ENCODE data around the gene PLXNB3. TPM values are rescaled to one million over a fixed set of nuclear protein-coding genes. Genes with fewer than 3 reads are reported as not detected.

The PLXNB3 gene
- polyA plus RNA-seq, 3 donors, result 1.1 to 1.8 (median 1.8) TPM

DNA sequence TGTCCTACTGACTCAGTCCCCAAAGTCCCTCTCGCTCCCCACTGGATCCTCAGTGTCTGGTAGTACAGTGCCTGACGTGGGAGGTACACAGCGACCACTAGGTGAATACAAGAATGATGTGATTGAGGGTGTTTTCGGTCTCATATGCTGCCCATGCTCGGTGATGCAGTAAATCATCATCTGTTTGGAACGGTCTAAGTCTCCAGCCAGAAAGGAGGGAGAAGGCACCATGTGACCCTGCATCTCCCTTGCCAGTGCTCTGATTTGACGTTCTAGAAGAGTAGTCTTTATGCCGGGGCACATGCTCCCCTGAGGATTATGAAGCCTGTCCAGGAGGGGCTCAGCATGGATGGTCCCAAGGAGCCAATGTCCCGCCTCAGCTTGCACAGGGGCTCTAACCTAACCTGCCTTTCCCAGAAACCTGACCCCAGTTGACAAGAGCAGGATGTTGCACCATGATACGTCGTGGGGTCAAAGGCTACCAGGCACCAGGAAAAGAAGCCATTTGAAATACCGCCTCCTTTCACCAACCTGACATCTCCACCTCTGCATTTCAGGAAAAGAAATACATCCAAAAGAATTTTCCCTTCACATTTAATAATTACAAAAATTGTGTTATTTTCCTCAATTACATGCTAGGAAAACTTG lies 13.8 kb upstream of the PLXNB3 start:
- no peak for DNase-seq

DNA sequence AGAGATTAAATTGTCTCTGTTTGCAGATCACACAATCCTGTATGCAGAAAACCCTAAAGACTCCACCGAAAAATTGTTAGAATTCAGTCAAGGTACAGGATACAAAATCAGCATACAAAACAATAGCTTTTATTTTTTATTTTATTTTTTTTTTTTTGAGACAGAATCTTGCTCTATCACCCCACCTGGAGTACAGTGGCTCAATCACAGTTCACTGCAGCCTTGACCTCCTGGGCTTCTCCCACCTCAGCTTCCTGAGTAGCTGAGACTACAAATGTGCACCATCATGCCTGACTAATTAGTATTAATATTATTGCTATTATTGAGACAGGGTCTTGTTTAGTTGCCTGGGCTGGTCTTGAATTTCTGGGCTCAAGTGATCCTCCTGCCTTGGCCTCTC lies 8.9 kb upstream of the PLXNB3 start:
- DNase-seq, result no peak

DNA sequence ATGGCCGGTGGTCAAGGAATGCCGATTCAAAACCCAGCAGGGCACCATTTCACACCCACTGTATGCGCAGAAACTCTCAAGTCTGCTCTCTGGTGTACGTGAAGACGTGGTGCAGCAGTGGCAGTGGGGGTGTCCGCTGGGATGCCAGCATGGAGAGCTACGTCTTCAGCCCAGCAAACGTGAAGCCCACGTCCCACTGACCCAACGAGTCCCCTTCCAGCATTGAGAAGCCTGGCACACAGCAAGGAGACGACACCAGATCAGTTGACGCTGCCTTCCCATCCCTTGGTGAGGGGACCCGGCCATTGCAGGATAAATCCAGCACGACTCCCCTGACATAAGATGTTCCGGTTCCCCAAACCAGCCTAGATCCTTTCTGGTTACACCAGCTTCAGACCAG lies 2.2 kb upstream of the PLXNB3 start:
- no peak for DNase-seq

DNA sequence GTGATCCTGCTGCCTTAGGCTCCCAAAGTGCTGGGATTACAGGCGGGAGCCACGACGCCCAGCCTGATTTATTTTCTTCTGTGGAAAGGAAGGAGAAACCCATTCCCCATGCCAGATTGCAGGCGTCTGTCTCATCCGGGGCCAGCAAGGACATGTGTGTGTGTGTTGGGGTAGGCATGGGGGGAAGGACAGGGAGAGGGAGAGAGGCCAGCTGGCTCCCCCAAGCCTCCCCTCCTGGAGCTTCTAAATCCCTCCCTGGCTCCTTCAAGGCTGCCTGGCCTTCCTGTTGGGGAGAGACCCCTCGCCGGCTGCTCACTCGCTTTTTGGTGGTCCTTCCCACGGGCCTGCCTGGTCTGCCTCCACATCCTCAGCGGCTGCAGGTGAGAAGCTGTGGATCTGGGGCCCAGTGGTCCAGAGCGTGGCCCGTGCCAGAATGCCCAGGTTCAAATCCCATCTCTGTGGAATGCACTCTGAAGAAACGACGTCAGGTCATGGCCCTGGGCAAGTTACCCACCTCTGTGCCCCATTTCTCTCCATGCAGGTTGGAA lies 1.3 kb upstream of the PLXNB3 start:
- DNase-seq, result no peak

DNA sequence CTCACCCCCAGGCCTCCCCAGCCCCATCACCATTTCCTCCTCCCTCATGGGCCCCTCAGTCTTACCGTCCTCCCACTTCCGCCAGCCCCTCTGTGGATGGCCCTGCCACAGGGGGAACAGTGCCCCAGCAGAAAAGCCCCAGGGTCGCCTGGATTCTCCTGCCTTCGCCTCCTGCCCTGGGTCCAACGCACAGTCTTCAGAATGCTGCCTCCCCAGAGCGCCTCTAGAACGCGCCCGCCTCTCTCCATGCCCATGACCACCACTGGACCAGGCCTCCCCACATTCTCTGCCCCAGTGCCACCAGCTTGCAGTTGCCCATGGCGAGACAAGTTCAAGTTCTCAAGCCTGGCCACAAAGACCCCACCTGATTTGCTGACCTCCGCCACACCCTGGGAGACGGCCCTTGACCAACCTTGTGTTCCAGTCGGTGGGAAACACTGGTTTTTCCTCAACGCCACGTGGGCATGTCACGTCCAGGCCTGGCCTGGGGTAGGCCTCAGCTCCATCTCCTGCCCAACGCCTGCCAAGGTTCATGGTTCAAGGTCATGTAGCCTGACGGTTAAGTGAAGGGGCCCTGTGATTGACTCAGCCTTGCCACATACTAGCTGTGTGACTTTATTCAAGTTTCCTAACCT lies 634 bp upstream of the PLXNB3 start:
- DNase-seq, result no peak

DNA sequence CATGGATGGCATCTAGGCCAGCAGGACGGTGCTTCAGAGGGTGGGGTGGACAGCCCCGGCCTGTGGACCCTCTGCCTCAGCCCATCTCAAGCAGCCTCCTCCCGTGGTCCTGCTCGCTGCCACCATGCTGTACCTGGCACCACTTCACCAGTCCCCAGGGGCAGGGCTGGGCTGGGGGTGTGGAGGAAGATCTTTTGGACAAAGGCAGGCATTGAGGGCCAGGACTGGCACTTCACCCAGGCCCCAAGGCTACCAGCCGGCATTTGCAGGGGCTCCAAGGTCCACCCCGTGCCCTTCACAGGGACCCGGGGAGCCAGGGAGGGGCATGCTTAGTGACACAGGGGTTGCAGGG lies 713 bp downstream of the PLXNB3 start:
- no peak for DNase-seq

DNA sequence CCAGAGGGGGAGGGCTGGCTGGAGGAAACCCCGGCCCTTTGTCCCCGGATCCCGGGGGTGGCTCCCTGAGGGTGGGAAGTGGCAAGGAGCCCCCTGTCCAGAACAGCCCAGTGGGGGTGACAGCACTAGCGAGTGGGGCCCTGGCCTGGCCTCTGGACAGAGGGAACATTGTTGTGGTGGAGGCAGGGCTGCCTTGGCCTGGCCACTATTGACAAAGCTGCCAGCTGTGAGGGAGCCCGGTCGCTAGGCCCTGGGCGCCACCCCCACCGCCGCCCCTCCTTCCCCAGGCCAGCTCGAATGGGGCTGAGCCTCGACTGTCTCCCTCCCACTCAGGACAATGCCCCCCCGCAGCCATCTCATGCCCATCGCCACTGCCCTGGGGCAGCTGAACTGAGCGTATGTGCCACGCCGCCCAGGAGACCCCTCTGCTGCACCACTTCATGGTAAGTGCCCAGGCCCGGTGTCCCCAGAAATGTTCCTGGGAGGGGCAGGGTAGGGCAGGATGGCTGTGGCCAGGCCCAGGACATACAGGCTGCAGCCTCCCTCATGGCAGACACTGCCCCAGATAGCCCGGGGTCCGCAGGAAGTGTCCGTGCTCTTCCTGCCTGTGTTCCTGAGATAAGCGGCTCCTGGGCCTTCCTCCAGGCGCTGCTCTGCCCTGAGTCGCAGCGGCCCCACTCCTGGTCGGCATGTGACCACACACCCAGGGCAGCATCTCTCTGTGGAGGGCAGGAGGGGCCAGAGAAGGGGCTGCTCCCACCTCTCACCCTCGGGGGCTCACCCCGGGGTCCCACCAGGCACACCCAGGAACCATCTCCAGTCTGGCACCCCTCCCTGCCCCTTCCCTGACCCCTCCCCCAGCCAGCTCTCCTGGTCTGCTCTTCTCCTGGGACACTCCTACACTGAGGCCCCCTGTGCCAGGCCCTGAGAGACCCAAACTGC lies 1.4 kb downstream of the PLXNB3 start:
- DNase-seq, result no peak

DNA sequence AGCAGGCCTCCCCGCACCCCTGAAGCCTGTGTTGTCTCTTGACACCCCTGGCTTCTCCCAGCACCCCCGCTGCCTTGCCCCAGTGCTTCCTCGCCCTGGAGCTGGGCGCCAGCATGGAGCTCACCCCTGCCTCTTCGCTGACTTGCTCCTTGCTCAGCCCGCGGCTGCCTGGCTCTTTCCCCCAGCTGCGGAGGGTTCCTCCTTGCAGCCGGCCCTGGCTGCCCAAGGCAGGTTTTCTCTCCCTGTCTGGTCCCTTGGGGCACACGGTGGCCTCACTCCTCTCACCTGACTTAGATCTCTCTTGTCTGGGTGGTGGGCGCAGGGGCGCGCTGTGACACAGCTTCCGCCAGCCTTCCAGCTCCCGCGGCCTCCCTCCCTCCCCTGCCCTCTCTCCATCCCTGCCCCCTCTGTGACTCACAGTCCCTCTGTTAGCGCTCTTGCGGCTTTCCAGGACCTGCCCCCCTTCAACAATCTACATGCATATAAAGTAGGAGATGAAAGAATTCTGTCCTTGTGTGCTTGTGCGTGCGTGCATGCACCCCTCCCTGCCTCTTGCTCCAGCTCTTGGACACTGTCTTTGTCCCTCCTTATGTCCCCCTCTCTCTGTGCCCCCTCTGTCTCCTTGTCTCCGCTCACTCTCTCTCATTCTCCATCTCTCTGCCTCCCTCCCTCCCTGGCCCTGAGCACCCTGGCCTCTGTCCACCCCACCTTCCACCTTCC lies 2.2 kb downstream of the PLXNB3 start:
- DNase-seq, result no peak

DNA sequence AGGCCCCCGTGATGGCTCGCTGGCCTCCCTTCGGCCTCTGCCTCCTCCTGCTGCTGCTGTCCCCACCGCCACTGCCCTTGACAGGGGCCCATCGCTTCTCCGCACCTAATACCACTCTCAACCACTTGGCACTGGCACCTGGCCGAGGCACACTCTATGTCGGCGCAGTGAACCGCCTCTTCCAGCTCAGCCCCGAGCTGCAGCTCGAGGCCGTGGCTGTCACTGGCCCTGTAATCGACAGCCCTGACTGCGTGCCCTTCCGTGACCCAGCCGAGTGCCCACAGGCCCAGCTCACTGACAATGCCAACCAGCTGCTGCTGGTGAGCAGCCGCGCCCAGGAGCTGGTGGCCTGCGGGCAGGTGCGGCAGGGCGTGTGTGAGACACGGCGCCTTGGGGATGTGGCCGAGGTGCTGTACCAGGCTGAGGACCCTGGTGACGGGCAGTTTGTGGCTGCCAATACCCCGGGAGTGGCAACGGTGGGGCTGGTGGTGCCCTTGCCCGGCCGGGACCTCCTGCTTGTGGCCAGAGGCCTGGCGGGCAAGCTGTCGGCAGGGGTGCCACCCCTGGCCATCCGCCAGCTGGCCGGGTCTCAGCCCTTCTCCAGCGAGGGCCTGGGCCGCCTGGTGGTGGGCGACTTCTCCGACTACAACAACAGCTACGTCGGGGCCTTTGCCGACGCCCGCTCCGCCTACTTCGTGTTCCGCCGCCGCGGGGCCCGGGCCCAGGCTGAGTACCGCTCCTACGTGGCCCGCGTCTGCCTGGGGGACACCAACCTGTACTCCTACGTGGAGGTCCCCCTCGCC lies 3.0 kb downstream of the PLXNB3 start:
- DNase-seq, result no peak

DNA sequence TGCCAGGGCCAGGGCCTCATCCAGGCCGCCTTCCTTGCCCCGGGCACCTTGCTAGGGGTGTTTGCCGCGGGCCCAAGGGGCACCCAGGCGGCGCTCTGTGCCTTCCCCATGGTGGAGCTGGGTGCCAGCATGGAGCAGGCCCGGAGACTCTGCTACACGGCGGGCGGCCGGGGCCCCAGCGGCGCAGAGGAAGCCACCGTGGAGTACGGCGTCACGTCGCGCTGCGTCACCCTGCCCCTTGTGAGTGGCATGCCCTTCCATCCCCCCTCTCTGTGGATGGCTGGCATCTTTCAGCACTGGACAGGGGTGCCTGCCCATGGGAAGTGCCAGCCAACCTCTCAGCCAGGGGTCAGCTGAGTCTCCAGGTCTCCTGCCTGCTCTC lies 3.6 kb downstream of the PLXNB3 start:
- DNase-seq, result no peak

DNA sequence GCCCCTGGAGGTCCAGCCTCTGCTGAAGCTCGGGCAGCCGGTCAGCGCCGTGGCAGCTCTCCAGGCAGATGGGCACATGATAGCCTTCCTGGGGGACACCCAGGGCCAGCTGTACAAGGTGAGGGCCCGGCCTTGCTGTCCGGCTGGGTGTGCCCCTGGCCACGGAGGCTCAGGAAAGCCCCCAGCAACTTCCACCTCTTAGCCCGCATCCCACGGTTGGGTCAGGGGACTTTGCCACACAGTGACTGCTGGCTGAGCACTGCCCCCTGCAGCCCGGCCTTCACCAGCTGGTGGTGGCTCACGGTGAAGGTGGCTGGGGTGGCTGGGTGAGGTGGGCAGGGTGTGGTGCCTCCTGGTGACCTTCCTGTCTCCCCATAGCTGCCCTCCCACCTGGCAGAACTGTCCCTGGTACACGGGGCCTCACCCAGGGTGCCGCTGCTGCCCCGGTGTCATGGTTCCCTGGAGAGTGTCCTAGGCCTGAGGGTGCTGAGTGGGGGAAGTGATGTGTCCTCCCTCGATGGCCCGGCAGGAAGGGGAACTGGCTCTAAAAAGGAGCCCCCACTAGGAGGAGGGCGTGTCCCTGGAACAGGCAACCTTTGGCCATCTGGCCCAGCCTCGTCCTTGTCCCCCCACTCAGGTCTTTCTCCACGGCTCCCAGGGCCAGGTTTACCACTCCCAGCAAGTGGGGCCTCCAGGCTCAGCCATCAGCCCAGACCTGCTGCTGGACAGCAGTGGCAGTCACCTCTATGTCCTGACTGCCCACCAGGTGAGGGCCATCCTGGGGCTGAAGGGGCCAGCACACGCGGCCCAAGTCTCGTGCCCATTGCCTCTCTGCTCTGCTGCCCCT lies 4.5 kb downstream of the PLXNB3 start:
- DNase-seq, result no peak

DNA sequence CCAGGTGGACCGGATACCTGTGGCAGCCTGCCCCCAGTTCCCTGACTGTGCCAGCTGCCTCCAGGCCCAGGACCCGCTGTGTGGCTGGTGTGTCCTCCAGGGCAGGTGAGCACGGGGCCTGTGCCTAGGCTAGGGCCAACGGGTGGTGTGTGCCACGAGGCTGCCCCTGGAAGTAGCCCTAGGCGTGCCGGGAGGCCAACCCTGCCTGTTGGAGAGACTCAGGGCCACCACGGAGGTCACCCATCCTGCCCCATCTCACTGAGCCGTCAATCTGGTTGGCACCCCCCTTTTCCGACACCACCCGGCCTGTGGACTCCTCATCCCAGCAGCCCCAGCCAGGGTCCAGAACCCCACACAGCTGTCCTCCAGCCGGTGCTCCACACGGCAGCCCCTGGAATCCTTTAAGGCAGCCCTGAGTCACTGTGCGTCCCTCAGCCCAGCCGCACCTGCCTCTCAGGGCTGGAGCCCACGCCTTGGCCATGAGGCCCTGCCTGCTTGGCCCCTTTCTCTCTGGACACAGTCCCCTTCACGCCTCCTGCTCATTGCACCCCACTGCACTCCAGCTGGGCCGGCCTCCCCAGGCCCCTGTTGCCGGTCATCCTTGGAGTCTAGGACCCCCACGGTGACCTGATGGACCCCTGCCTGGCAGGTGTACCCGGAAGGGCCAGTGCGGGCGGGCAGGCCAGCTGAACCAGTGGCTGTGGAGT lies 5.3 kb downstream of the PLXNB3 start:
- no peak for DNase-seq

DNA sequence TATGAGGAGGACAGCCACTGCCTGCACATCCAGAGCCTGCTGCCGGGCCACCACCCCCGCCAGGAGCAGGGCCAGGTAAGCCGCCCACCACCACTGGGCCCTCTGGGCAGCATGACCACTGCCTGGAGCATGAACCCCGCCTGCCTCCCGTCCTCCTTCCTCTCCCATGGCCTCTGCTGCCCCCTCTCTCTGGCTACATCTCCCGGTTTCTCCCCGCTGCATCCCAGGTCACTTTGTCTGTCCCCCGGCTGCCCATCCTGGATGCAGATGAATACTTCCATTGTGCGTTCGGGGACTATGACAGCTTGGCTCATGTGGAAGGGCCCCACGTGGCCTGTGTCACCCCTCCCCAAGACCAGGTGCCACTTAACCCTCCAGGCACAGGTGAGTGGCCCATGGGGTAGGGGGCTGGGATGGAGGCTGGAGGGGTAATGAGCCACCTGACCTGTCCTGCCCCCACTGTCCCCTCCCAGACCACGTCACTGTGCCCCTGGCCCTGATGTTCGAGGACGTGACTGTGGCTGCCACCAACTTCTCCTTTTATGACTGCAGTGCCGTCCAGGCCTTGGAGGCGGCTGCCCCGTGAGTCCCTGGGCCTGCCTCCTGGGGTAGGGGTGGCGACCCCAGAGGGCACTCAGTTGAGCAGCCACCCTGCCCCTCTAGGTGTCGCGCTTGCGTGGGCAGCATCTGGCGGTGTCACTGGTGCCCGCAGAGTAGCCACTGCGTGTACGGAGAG lies 6.0 kb downstream of the PLXNB3 start:
- no peak for DNase-seq

DNA sequence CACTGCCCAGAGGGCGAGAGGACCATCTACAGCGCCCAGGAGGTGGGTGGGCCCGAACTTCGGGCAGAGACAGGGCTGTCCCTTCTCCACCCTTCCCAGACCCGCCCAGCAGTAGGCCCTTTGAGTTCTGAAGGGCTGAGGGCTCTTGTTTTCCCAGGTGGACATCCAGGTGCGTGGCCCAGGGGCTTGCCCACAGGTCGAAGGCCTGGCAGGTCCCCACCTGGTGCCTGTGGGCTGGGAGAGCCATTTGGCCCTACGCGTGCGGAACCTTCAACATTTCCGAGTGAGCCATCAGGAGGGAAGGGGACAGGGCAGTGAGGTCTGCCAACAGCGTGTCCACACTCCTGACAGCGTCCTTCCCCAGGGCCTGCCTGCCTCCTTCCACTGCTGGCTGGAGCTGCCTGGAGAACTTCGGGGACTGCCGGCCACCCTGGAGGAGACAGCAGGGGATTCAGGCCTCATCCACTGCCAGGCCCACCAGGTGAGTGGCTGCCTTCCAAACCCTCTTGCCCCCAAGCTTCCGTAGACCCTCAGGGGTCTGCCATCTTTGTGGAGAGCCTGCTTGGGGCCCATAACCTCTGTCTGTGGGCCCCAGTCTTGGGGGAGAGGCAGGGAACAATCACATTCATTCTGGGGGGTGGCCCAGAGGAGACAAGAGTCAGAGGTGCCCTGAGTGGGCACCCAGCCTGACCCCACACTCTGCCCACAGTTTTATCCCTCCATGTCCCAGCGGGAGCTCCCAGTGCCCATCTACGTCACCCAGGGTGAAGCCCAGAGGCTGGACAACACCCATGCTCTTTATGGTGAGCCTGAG lies 6.8 kb downstream of the PLXNB3 start:
- no peak for DNase-seq

DNA sequence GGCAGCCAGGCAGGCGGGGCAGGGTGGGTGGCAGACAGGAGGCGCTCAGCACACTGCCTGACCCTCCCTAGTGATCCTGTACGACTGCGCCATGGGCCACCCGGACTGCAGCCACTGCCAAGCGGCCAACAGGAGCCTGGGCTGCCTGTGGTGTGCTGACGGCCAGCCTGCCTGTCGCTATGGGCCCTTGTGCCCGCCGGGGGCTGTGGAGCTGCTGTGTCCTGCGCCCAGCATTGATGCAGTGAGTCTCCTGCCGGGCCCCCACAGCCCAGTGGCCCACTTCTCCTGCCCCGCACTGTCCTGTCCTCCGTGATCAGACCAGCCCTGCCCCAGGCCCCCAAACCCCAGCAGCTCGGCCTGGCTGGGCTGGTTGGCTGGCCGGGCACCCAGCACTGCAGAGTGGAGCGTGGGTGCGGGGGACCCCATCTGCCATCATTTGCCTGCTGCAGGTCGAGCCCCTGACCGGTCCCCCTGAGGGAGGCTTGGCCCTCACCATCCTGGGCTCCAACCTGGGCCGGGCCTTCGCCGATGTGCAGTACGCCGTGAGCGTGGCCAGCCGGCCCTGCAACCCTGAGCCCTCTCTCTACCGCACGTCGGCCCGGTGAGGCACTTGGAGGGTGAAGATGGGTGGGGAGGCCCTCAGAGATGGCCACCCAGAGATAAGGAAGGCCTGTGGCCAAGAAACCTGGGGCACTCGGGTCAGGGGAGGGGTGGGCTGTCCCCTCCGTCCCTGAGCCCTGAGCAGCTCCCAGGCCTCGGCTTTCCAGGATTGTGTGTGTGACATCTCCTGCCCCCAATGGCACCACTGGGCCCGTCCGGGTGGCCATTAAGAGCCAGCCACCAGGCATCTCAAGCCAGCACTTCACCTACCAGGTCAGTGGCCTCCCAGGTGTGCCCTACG lies 7.6 kb downstream of the PLXNB3 start:
- DNase-seq, result no peak

DNA sequence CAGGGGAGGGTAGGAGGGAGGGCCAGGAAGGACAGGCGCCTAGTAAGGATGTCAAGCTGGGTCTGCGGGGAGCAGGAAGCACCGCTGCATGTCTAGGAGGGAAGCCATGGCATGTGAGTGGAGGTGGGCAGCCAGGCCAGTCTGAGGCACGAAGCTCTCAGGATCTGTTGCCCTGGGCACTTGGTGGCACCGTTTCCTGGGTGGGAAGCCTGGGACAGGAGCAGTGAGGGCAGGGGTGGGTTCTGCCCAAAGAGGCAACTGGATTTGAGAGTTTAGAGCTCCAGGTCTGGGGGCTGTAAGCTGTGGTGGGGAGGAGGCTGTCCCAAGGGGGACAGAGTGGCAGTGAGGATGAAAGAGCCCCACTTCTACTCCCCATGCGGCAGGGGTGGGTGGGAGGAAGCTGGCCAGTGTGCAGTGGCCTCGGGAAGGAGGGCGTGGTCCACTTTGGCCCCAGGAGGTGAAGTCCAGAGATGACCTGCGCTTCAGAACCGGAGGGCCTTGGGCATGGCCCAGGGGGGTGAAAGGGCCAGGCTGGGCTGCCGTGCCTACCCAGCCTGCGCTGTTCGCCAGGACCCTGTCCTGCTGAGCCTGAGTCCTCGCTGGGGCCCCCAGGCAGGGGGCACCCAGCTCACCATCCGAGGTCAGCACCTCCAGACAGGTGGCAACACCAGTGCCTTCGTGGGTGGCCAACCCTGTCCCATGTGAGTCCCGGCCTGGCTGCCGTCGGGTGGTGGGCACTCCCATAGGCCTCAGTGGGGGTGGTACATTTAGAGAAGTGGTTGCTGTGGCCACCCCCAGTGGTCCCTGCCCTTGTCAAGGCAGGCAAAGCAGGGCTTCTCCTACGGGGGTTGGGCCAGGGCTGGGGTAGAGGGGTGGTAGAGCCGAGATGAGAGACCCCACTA lies 8.5 kb downstream of the PLXNB3 start:
- no peak for DNase-seq

Data from renal pelvis (tissue), 4 donors.